Thoracic aorta (tissue), 2 donors: Measurements from ENCODE around the gene CSH1. TPM values are rescaled to one million over a fixed set of nuclear protein-coding genes. Genes with fewer than 3 reads are reported as not detected.

Source experiments
- ATAC-seq: fragments of 150-250 bp; one replicate; pipeline ENCODE4 v1.8.0; 2017; ENCODE audit warnings: low read depth; ENCODE audit not compliant: insufficient number of reproducible peaks, low FRiP score
- DNase-seq: peaks from one replicate; pipeline ENCODE4 v3.0.0-alpha.2; 2020; ENCODE audit warnings: low spot score
- H3K27ac ChIP-seq, 2 donors: fragments of 200-600 bp; sonication (generic); 1 replicate in 1 of 2; 2 replicates in 1 of 2; pipeline ENCODE4 v1.5.1; 2016; ENCODE audit warnings: mild to moderate bottlenecking in 2 of 2, moderate library complexity in 2 of 2
- H3K27me3 ChIP-seq: fragments of 200-600 bp; sonication (generic); replicated peaks from 2 replicates; pipeline ENCODE4 v1.6.0; 2016; ENCODE audit warnings: mild to moderate bottlenecking; ENCODE audit not compliant: insufficient read depth
- H3K36me3 ChIP-seq: fragments of 200-600 bp; sonication (generic); one replicate; pipeline ENCODE4 v1.5.1; 2016
- H3K4me1 ChIP-seq, 2 donors: fragments of 200-600 bp; sonication (generic); 1 replicate in 1 of 2; 2 replicates in 1 of 2; pipeline versions ENCODE4 v1.5.1 to v1.6.0; 2016; ENCODE audit warnings: low read depth in 2 of 2, mild to moderate bottlenecking in 1 of 2; ENCODE audit not compliant: control insufficient read depth in 1 of 2
- H3K4me3 ChIP-seq: fragments of 200-600 bp; sonication (generic); 2 replicates; pipeline ENCODE4 v1.5.1; 2016; ENCODE audit warnings: mild to moderate bottlenecking
- H3K9me3 ChIP-seq: fragments of 200-600 bp; sonication (generic); 2 replicates; pipeline ENCODE4 v1.5.1; 2016
- total RNA-seq, 2 donors: library from RNA; depleted of rRNA; stranded (reverse); fragments of >200 nt; gene quantifications; one replicate each; pipeline versions ENCODE4 v1.1.0 to v1.2.3, GENCODE V29; 2016
- TF ChIP-seq, protein P1 (sequence below): fragments of 200-600 bp; sonication (generic); IDR thresholded peaks from one replicate; pipeline ENCODE4 v1.5.1; 2019; ENCODE audit warnings: antibody characterized with exemption

Gene CSH1
- total RNA-seq, 2 donors from 2014 or later = not detected

DNA sequence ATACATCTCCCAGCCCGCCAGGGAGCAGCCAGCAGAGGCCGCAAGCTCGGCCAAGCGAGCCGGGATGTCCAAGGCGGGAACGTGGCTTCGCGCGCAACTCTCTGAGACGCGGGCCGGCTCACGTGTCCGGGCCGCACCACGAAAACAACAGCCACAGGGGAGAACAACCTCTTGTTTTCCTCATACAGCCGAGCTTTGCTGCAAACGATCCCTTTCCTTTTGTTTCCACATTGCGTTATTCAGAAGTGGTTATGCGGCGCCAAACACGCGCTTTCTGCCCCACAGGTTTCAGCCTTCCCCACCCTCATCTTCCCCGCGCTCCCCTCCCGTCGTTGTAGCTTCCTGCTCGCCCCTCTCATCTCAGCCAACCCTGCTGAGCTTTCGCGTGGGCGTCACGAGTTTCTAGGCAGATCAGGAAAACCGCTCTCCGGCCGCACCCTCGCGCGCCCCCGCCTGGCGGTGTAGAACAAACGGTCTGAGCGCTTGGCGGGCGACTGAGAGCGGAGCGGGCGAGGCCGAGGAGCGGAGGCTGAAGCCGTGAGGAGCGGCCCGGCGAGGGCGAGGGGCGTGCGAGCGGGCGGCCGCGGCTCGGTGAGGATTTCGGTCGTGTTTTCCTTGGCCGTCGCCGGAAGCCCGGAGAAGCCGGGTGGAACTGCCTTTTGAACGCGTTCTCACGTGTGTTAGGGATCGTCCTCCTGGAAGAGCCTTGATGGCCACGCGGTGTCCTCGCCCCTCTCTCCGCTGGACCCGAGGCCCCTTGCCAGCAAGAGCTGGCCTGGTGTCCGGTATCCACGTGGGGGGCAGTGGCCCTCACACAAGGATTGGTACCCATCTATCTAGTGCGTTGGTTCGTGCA lies 47.3 kb downstream of the CSH1 start:
- peaks cover 2 to 16% of the 10 kb centered on the region in 2 donors for H3K4me1 ChIP-seq
- no peaks in the 10 kb centered on the region for H3K9me3 ChIP-seq
- no peaks in the 10 kb centered on the region for H3K36me3 ChIP-seq
- TF ChIP-seq, protein P1, sequence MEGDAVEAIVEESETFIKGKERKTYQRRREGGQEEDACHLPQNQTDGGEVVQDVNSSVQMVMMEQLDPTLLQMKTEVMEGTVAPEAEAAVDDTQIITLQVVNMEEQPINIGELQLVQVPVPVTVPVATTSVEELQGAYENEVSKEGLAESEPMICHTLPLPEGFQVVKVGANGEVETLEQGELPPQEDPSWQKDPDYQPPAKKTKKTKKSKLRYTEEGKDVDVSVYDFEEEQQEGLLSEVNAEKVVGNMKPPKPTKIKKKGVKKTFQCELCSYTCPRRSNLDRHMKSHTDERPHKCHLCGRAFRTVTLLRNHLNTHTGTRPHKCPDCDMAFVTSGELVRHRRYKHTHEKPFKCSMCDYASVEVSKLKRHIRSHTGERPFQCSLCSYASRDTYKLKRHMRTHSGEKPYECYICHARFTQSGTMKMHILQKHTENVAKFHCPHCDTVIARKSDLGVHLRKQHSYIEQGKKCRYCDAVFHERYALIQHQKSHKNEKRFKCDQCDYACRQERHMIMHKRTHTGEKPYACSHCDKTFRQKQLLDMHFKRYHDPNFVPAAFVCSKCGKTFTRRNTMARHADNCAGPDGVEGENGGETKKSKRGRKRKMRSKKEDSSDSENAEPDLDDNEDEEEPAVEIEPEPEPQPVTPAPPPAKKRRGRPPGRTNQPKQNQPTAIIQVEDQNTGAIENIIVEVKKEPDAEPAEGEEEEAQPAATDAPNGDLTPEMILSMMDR = peak; percentile 66
- ATAC-seq (peak; percentile 95), DNase-seq (peak; percentile 90)
- H3K4me3 ChIP-seq = peak overlapping the region; percentile 64
- no peaks in the 10 kb centered on the region for H3K27me3 ChIP-seq
- H3K27ac ChIP-seq = peak overlapping the region in 1 of 2 donors; percentile 15

DNA sequence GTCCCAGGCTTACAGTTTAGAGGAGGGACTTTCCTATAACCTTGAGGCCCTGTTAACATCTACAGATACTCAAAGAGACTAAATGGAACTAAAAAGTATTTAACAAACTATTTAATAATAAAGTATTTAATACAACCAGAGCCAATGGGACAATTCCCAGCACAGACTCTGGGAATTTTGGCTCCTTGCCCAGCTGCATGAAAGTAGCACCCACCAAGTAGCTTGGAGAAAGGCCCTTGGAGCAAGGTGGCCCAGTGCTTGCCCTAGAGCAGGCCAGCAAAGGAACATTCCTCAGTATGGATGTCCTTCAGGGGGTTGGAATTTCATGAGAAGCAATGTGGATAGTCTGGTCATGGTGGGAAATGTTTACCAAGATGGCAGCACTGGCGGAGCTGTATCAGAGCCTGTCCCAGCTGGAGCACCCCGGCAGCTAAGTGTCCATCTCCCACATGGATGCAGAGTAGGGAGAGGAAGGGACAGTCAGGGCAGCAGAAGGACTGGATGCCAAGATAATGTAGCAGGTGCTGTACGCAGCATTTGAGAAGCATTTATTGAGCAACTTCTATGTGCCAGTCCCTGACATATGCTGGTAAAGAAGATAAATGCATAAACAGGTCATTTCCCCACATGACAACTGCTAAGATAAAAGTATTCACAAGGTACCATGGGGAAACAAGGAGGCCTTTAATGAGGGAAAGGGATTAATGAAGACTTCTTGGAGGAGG lies 48.7 kb downstream of the CSH1 start:
- no peaks in the 10 kb centered on the region for H3K9me3 ChIP-seq
- no peak overlapping the region for H3K4me3 ChIP-seq

DNA sequence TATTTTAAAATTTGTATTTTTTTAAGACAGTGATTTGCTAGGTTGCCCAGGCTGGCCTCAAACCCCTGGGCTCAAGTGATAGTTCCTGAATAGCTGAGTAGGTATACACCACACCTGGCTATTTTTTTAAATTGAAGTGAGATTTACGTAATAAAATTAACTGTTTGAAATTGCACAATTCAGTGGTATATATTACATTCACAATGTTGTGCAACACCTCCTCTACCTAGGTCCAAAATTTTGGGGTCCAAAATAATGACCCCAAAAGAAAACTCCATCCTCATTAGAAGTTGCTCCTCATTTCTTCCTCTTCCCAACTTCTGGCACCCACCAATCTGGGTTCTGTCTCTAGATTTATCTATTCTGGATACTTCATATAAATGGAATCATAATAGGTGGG lies 50.9 kb downstream of the CSH1 start:
- H3K4me1 ChIP-seq = peaks cover 13 to 37% of the 10 kb centered on the region in 2 donors
- no peaks in the 10 kb centered on the region for H3K27me3 ChIP-seq
- ATAC-seq = no peak
- DNase-seq = no peak
- H3K4me3 ChIP-seq = no peak overlapping the region
- TF ChIP-seq, protein P1 = no peak
- H3K27ac ChIP-seq = no peak overlapping the region
- H3K36me3 ChIP-seq = no peaks in the 10 kb centered on the region
- no peaks in the 10 kb centered on the region for H3K9me3 ChIP-seq

More for the DNA sequence above, 48.7 kb downstream of the CSH1 start:
- H3K4me1 ChIP-seq = peaks cover 5 to 26% of the 10 kb centered on the region in 2 donors
- H3K27ac ChIP-seq = no peak overlapping the region
- no peaks in the 10 kb centered on the region for H3K36me3 ChIP-seq
- TF ChIP-seq, protein P1 = no peak
- no peak for DNase-seq
- H3K27me3 ChIP-seq = no peaks in the 10 kb centered on the region
- ATAC-seq = no peak

Other genes starting within 250 kb of the CSH1 start
- gene LIMD2, start 196.4 kb downstream of the CSH1 start, total RNA-seq = 10 to 100 TPM; 26.2 to 29.6 TPM
- gene STRADA, start 154.8 kb downstream of the CSH1 start, total RNA-seq = 10 to 100 TPM; 40.9 to 62.2 TPM
- 100 to 1,000 TPM in 1 of 2 donors, 10 to 100 TPM in 1; 40.2 to 101 TPM for gene CCDC47, start 123.0 kb downstream of the CSH1 start, total RNA-seq
- gene DDX42, start 122.4 kb downstream of the CSH1 start, total RNA-seq = 100 to 1,000 TPM in 1 of 2 donors, 10 to 100 TPM in 1; 92.9 to 157 TPM
- gene PSMC5, start 69.1 kb downstream of the CSH1 start, total RNA-seq = 10 to 100 TPM; 58.5 to 76.1 TPM
- gene FTSJ3, start 68.9 kb downstream of the CSH1 start, total RNA-seq = 10 to 100 TPM; 38.2 to 52.9 TPM
- 100 to 1,000 TPM in 1 of 2 donors, 10 to 100 TPM in 1; 81.8 to 136 TPM for gene SMARCD2, start 53.9 kb downstream of the CSH1 start, total RNA-seq
- gene CSH2, start 22.9 kb downstream of the CSH1 start, total RNA-seq = not detected
- not detected for gene GH2, start 14.6 kb downstream of the CSH1 start, total RNA-seq
- not detected for gene CSHL1, start 14.7 kb upstream of the CSH1 start, total RNA-seq
- not detected for gene GH1, start 22.3 kb upstream of the CSH1 start, total RNA-seq
- 1 to 10 TPM; 4.3 to 6.0 TPM for gene CD79B, start 35.8 kb upstream of the CSH1 start, total RNA-seq
- 1 to 10 TPM in 1 of 2 donors, not detected in 1; 1.1 TPM for gene SCN4A, start 76.3 kb upstream of the CSH1 start, total RNA-seq
- gene PRR29, start 101.8 kb upstream of the CSH1 start, total RNA-seq = not detected
- gene ICAM2, start 124.1 kb upstream of the CSH1 start, total RNA-seq = 10 to 100 TPM; 41.6 to 46.6 TPM
- gene ERN1, start 233.6 kb upstream of the CSH1 start, total RNA-seq = 10 to 100 TPM; 13.0 to 22.7 TPM